Right lobe of liver (tissue), 6 donors: ENCODE results near the gene SLC6A11. TPM values are rescaled to one million over a fixed set of nuclear protein-coding genes. Genes with fewer than 3 reads are reported as not detected.
A peak's percentile ranks its signal among the peaks of the same experiment; 100 is the strongest.

Experiments
- ATAC-seq, 4 donors: fragments of 200-7000 bp; cut with Tn5 transposase; one replicate each; pipeline ENCODE4 v1.9.1; 2020; ENCODE audit warnings: mild to moderate bottlenecking in 4 of 4, moderate library complexity in 4 of 4
- DNase-seq, 3 donors: peaks; one replicate each; pipeline ENCODE4 v3.0.0-alpha.2; 2020
- H3K27ac ChIP-seq, 3 donors: fragments of 200-600 bp; one replicate each; pipeline ENCODE4 v1.8.0; 2022
- H3K27me3 ChIP-seq, 2 donors: fragments of 200-600 bp; one replicate each; pipeline ENCODE4 v1.8.0; 2022
- H3K36me3 ChIP-seq, 4 donors: fragments of 200-600 bp; sonication (generic) in 1 of 4; one replicate each; pipeline versions ENCODE4 v1.5.1 to v1.8.0; 2017 to 2022; ENCODE audit warnings: control low read depth in 1 of 4
- H3K4me1 ChIP-seq, 4 donors: fragments of 200-600 bp; sonication (generic) in 1 of 4; one replicate each; pipeline versions ENCODE4 v1.5.1 to v1.8.0; 2017 to 2022; ENCODE audit warnings: control low read depth in 1 of 4
- H3K4me3 ChIP-seq, 3 donors: fragments of 200-600 bp; one replicate each; pipeline ENCODE4 v1.8.0; 2022
- H3K9me3 ChIP-seq, 4 donors: fragments of 200-600 bp; sonication (generic) in 1 of 4; one replicate each; pipeline versions ENCODE4 v1.5.1 to v1.8.0; 2017 to 2022; ENCODE audit warnings: control low read depth in 1 of 4
- POLR2A ChIP-seq: fragments of 450-650 bp; IDR thresholded peaks from one replicate; pipeline ENCODE4 v1.6.1; 2017; ENCODE audit warnings: antibody characterized with exemption, mild to moderate bottlenecking
- WGBS: methylation state at CpG from one replicate; pipeline ENCODE4 v1.1.6; 2018; ENCODE audit warnings: low coverage, low lambda C conversion rate; ENCODE audit not compliant: insufficient coverage; ENCODE audit errors: missing lambda C conversion rate; 5-methylcytosine and 5-hydroxymethylcytosine counted together
- intact Hi-C, 2 donors: fragments of 100-400 bp; cut with DNase I; formaldehyde crosslinking; loops; one replicate each; pipeline versions ENCODE4 v1.11.2 to v1.14.1; 2022
- total RNA-seq, 6 experiments: library from RNA; depleted of rRNA in 2 of 6; stranded (reverse); fragments of >200 nt in 2 of 6; fragmentation: NEBNext Ultra II Directional in 3 of 6; extraction: Animal tissue kit (Norgen Biotek cat#: 25700) in 3 of 6; gene quantifications; one replicate each; pipeline versions ENCODE4 v1.1.0 to v1.2.4, GENCODE V29; 2016 to 2023
- TF ChIP-seq, protein P1 (sequence below), 4 donors: fragments of 200-600 bp in 3 of 4; fragments of 450-650 bp in 1 of 4; IDR thresholded peaks; one replicate each; pipeline versions ENCODE4 v1.5.1 to v1.8.0; 2016 to 2022; ENCODE audit warnings: antibody characterized with exemption in 4 of 4, mild to moderate bottlenecking in 2 of 4
- donor health status: DM: no; HTN: yes; CAD: no.
- donor health status: DM: no; HTN: no; CAD: no.
- donor health status: DM: no; HTN: no; CAD: no.
- donor health status: DM: no; HTN: yes; CAD: no.
- donor health status: DM: no; HTN: yes; CAD: no.

SLC6A11 gene
- total RNA-seq, 6 experiments from 2014 or later = 0.06 to 0.42 (median 0.12) TPM; not detected in 1

DNA sequence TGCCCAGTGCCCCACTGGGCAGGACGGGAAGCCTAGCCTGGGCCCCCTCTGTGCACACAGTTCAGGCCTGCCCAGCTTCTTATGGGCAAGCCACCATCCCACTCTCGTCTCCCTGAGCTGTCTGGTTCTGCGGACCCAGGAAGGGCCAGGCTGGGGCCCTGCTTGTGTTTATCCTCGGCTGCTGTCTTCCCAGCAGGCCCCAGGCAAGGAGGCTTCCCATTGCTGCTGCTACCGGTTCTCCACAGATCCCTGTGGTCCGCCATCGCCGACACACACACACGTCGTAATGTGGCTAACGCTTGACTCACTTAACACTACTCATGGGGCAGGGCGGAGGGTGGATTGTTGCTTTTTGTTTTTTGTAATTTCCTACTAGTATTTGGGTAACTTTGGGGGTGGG lies 124.1 kb downstream of the SLC6A11 start:
- Histone ChIP-seq H3K27ac (no peak overlapping the region), H3K9me3 (no peaks in the 10 kb centered on the region), H3K27me3 (no peaks in the 10 kb centered on the region), H3K36me3 (no peaks in the 10 kb centered on the region), H3K4me3 (no peak overlapping the region), H3K4me1 (no peaks in the 10 kb centered on the region)
- DNase-seq (peak in 2 of 3 donors; percentile 5 to 31), ATAC-seq (no peak)
- no peak for TF ChIP-seq POLR2A
- TF ChIP-seq, protein P1, sequence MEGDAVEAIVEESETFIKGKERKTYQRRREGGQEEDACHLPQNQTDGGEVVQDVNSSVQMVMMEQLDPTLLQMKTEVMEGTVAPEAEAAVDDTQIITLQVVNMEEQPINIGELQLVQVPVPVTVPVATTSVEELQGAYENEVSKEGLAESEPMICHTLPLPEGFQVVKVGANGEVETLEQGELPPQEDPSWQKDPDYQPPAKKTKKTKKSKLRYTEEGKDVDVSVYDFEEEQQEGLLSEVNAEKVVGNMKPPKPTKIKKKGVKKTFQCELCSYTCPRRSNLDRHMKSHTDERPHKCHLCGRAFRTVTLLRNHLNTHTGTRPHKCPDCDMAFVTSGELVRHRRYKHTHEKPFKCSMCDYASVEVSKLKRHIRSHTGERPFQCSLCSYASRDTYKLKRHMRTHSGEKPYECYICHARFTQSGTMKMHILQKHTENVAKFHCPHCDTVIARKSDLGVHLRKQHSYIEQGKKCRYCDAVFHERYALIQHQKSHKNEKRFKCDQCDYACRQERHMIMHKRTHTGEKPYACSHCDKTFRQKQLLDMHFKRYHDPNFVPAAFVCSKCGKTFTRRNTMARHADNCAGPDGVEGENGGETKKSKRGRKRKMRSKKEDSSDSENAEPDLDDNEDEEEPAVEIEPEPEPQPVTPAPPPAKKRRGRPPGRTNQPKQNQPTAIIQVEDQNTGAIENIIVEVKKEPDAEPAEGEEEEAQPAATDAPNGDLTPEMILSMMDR (IDR thresholded peaks at IDR 0.05) = no peak
- 87% methylated on average over 11 of the region's 12 CpGs for WGBS
- intact Hi-C loops = loop anchor here in 1 of 2 donors (10.0 kb wide), 1 partner anchor 185 kb away; no protein-coding TSS in a partner anchor

DNA sequence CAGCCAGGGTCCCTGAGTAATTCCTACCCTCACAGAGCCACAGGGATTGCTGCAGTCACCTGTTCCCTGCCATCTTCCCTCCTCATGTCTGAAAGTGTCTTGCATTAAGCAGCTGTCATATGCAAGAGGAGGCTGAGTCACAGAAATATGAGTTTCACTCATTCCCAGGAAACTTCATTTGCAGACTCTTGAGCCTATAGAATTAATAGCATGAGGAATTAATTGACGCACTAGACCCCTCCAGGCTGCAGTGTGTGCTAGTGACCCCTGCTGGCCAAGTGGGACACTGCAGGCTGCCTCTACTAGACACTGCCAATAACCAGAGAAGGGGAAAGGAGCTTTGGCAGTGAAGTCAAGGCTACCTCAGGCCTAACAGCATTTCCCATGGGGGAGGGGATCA lies 125.9 kb downstream of the SLC6A11 start:
- WGBS = 83% methylated on average over 1 of the region's 1 CpG
- Histone ChIP-seq H3K9me3 (no peaks in the 10 kb centered on the region), H3K27me3 (no peaks in the 10 kb centered on the region), H3K4me1 (no peaks in the 10 kb centered on the region), H3K27ac (no peak overlapping the region), H3K36me3 (no peaks in the 10 kb centered on the region), H3K4me3 (no peak overlapping the region)
- DNase-seq = peak in 2 of 3 donors; percentile 4 to 31
- ATAC-seq = no peak
- intact Hi-C loops = loop anchor here in 1 of 2 donors (10.0 kb wide), 1 partner anchor 187 kb away; no protein-coding TSS in a partner anchor
- TF ChIP-seq, protein P1 (IDR thresholded peaks at IDR 0.05) = peak; percentile 27 to 55 (median 46)
- no peak for TF ChIP-seq POLR2A

DNA sequence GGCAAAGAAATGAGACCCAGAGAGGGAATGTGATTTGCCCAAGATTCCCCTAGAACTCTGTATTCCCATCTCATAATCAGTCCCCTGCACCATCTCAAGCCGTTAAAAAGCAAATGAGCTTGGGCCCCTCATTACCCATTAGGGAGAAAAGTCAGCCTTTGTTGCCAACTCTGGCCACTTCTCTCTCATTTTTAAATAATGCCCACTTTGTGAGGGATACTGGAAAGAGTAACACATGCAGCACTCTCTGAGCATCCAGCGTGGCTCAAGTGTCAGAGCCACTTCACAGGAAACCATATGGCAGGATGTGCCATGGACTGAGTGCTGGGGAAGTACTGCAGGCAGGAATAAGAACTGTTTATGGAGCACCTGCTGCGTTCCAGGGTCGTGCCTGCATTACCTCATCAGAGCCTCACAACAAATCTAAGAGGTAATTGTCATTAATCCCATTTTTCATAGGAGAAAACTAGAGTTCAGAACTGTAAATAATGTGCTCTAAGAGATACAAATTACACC lies 126.7 kb downstream of the SLC6A11 start:
- H3K9me3 ChIP-seq = no peaks in the 10 kb centered on the region
- no peak for TF ChIP-seq POLR2A
- TF ChIP-seq, protein P1 (IDR thresholded peaks at IDR 0.05) = no peak
- no peaks in the 10 kb centered on the region for H3K4me1 ChIP-seq
- no peak overlapping the region for H3K27ac ChIP-seq
- H3K4me3 ChIP-seq = no peak overlapping the region
- intact Hi-C loops = loop anchor here in 1 of 2 donors (10.0 kb wide), 1 partner anchor 188 kb away; no protein-coding TSS in a partner anchor
- no peaks in the 10 kb centered on the region for H3K27me3 ChIP-seq
- 68% methylated on average over 4 of the region's 4 CpGs for WGBS
- H3K36me3 ChIP-seq = no peaks in the 10 kb centered on the region
- DNase-seq = peak in 1 of 3 donors; percentile 3
- ATAC-seq = no peak

DNA sequence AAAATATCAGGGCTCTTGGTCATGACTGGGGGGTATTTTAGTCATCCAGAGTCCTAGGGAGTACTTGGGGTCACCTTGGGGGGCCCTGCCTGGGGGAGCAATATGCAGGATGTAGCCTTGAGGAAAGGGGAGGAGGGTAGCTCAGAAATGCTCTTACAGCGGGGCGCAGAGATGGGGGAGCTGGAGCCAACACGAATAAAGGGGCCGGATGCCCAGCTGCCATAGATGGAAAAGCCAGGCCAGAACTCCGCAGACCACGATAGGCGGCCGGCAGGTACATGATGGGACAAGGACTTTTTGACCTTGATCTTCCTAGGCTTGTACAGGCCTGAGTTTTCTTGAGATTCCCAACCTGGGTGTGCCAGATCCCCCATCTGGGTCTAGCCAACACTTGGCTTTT lies 128.8 kb downstream of the SLC6A11 start:
- TF ChIP-seq, protein P1 (IDR thresholded peaks at IDR 0.05) = no peak
- TF ChIP-seq POLR2A = no peak
- Histone ChIP-seq H3K27ac (no peak overlapping the region), H3K27me3 (no peaks in the 10 kb centered on the region), H3K4me3 (no peak overlapping the region), H3K9me3 (no peaks in the 10 kb centered on the region), H3K4me1 (no peaks in the 10 kb centered on the region), H3K36me3 (no peaks in the 10 kb centered on the region)
- peak in 2 of 3 donors; percentile 2 to 27 for DNase-seq
- ATAC-seq = no peak
- WGBS = 40% methylated on average over 1 of the region's 8 CpGs
- intact Hi-C loops = loop anchor here (1.0 to 10.0 kb wide), 3 partner anchors 114 to 190 kb away; no protein-coding TSS in a partner anchor
